GM12878 (cell line): Measurements from ENCODE around the gene PPME1. TPM values are rescaled to one million over a fixed set of nuclear protein-coding genes. Genes with fewer than 3 reads are reported as not detected.

Experiments
- ATAC-seq: fragments of 200-7000 bp; cut with Tn5 transposase; 3 replicates; pipeline ENCODE4 v1.9.1; 2020; ENCODE audit warnings: mild to moderate bottlenecking, moderate library complexity
- BruUV-seq: library from RNA; stranded (reverse); fragments of 400-500 nt; replicated peaks from 2 replicates; lab custom pipeline; 2021; lab: Mats Ljungman, UMichigan
- CTCF ChIA-PET: fragments of 300-600 bp; sonication (Branson Sonifier 250); formaldehyde crosslinking; extraction: SDS; loops from one replicate; lab custom pipeline; 2021; ENCODE audit warnings: inconsistent platforms; lab: Yijun Ruan, JAX
- POLR2A ChIA-PET: fragments of 350-600 bp; formaldehyde crosslinking; extraction: SDS; loops from one replicate; lab custom pipeline; 2021; ENCODE audit warnings: inconsistent platforms; lab: Charles Lee
- RAD21 ChIA-PET: fragments of 300-600 bp; sonication (Branson Sonifier 250); formaldehyde crosslinking; loops from one replicate; lab custom pipeline; 2023; ENCODE audit warnings: antibody characterized with exemption; ENCODE audit not compliant: unreplicated experiment; lab: Charles Lee
- SMC1A ChIA-PET: fragments of 300-600 bp; sonication (Branson Sonifier 250); formaldehyde crosslinking; loops from one replicate; lab custom pipeline; 2023; ENCODE audit not compliant: unreplicated experiment, uncharacterized antibody; lab: Charles Lee
- DNase-seq: peaks from one replicate; pipeline ENCODE4 v3.0.0-alpha.2; 2011; ENCODE audit warnings: low read depth, low spot score
- FAIRE-seq: peaks from 3 replicates; lab custom pipeline; 2011; peaks lifted over from hg19 to GRCh38; lab: Jason Lieb, UNC
- H2AFZ ChIP-seq: 2 replicates; pipeline ENCODE4 v1.6.0; 2011; ENCODE audit warnings: low read depth, low read length, control low read depth; ENCODE audit not compliant: control insufficient read depth
- H3K27ac ChIP-seq: 2 replicates; pipeline ENCODE4 v1.5.1; 2011; ENCODE audit warnings: control low read depth; ENCODE audit not compliant: control insufficient read depth, insufficient read depth
- H3K27me3 ChIP-seq, 2 experiments: replicated peaks in 1 of 2; 2 replicates each; pipeline versions ENCODE4 v1.6.0 to v1.6.1; 2011; ENCODE audit warnings: low read length in 1 of 2; ENCODE audit not compliant: control insufficient read depth in 2 of 2, insufficient read depth in 2 of 2
- H3K36me3 ChIP-seq, 2 experiments: 2 replicates each; pipeline ENCODE4 v1.5.1; 2011; ENCODE audit warnings: low read length in 1 of 2; ENCODE audit not compliant: control insufficient read depth in 2 of 2, insufficient read depth in 2 of 2
- H3K4me1 ChIP-seq: 2 replicates; pipeline ENCODE4 v1.6.1; 2011; ENCODE audit warnings: mild to moderate bottlenecking, low read length, moderate library complexity, mixed read lengths; ENCODE audit not compliant: control insufficient read depth, insufficient read depth
- H3K4me2 ChIP-seq: 2 replicates; pipeline ENCODE4 v1.6.0; 2011; ENCODE audit warnings: control low read depth; ENCODE audit not compliant: control insufficient read depth, insufficient read depth
- H3K4me3 ChIP-seq: fragments of 200-600 bp; sonication (generic); 2 replicates; pipeline ENCODE4 v1.5.1; 2016
- H3K79me2 ChIP-seq: 2 replicates; pipeline ENCODE4 v1.6.0; 2011; ENCODE audit warnings: low read length; ENCODE audit not compliant: control insufficient read depth, insufficient read depth
- H3K9ac ChIP-seq: 2 replicates; pipeline ENCODE4 v1.8.0; 2011; ENCODE audit warnings: low read length, control low read depth, mixed read lengths; ENCODE audit not compliant: control insufficient read depth, insufficient read depth
- H3K9me3 ChIP-seq: replicated peaks from 3 replicates; pipeline ENCODE4 v1.5.1; 2011; ENCODE audit warnings: mild to moderate bottlenecking, low read length; ENCODE audit not compliant: control insufficient read depth, insufficient read depth
- H4K20me1 ChIP-seq: 2 replicates; pipeline ENCODE4 v1.6.0; 2011; ENCODE audit not compliant: control insufficient read depth, insufficient read depth
- ATF3 ChIP-seq: IDR thresholded peaks from 2 replicates; pipeline ENCODE4 v1.6.1; 2011; ENCODE audit warnings: low read depth, mild to moderate bottlenecking, low read length, moderate library complexity, borderline replicate concordance; ENCODE audit errors: extremely low read depth
- BCLAF1 ChIP-seq: fragments of 450-650 bp; IDR thresholded peaks from 2 replicates; pipeline ENCODE4 v1.6.1; 2017; ENCODE audit warnings: antibody characterized with exemption, mild to moderate bottlenecking, moderate library complexity
- BHLHE40 ChIP-seq, 2 experiments: fragments of 450-650 bp in 1 of 2; IDR thresholded peaks; 2 replicates each; pipeline ENCODE4 v1.6.1; 2011 to 2017; ENCODE audit warnings: low read depth in 2 of 2, borderline replicate concordance in 1 of 2, improper control_type of control experiment in 1 of 2, low read length in 1 of 2, mild to moderate bottlenecking in 1 of 2
- CBFB ChIP-seq: IDR thresholded peaks from 2 replicates; pipeline ENCODE4 v1.6.1; 2016; ENCODE audit warnings: antibody characterized with exemption, low read depth
- CBX3 ChIP-seq: fragments of 200-600 bp; sonication (generic); IDR thresholded peaks from 2 replicates; pipeline ENCODE4 v1.6.1; 2016; ENCODE audit warnings: low read depth, borderline replicate concordance
- ETV6 ChIP-seq, 2 experiments: fragments of 450-650 bp in 1 of 2; IDR thresholded peaks in 1 of 2; conservative IDR thresholded peaks in 1 of 2; 2 replicates each; pipeline ENCODE4 v1.6.1; 2014; ENCODE audit warnings: antibody characterized with exemption in 1 of 2, borderline replicate concordance in 1 of 2, low read depth in 1 of 2, mild to moderate bottlenecking in 1 of 2, moderate library complexity in 1 of 2
- MLLT1 ChIP-seq: fragments of 450-650 bp; IDR thresholded peaks from 2 replicates; pipeline ENCODE4 v1.6.1; 2016; ENCODE audit warnings: mild to moderate bottlenecking
- NFYA ChIP-seq: IDR thresholded peaks from 2 replicates; pipeline ENCODE4 v1.6.1; 2011; ENCODE audit warnings: low read depth, mild to moderate bottlenecking, low read length, improper control_type of control experiment, borderline replicate concordance
- PAX8 ChIP-seq: fragments of 450-650 bp; IDR thresholded peaks from 2 replicates; pipeline ENCODE4 v1.6.1; 2017; ENCODE audit warnings: mild to moderate bottlenecking, moderate library complexity
- PKNOX1 ChIP-seq: fragments of 450-650 bp; IDR thresholded peaks from 2 replicates; pipeline ENCODE4 v1.6.1; 2016; ENCODE audit warnings: mild to moderate bottlenecking
- SP1 ChIP-seq: IDR thresholded peaks from one replicate; pipeline ENCODE4 v1.6.1; 2011; ENCODE audit warnings: low read depth, low read length
- TARDBP ChIP-seq: IDR thresholded peaks from 2 replicates; pipeline ENCODE4 v1.6.1; 2016; ENCODE audit warnings: borderline replicate concordance
- YBX1 ChIP-seq: fragments of 450-650 bp; IDR thresholded peaks from 2 replicates; pipeline ENCODE4 v1.6.1; 2016; ENCODE audit warnings: antibody characterized with exemption
- YY1 ChIP-seq: IDR thresholded peaks from 2 replicates; pipeline ENCODE4 v1.6.1; 2011; ENCODE audit warnings: low read depth, mild to moderate bottlenecking, low read length
- ZNF207 ChIP-seq: fragments of 450-650 bp; IDR thresholded peaks from 2 replicates; pipeline ENCODE4 v1.6.1; 2014; ENCODE audit warnings: antibody characterized with exemption, mild to moderate bottlenecking, borderline replicate concordance
- whole genome bisulfite sequencing: methylation state at CpG from one replicate; pipeline ENCODE4 v1.1.6; 2016; ENCODE audit warnings: low lambda C conversion rate; ENCODE audit not compliant: insufficient replicate concordance, insufficient coverage; ENCODE audit errors: missing lambda C conversion rate; 5-methylcytosine and 5-hydroxymethylcytosine counted together
- in situ Hi-C: fragments of 300-500 bp; cut with MboI; formaldehyde crosslinking; loops from 9 replicates; pipeline ENCODE4 v1.14.3; 2018; ENCODE audit warnings: mixed read lengths
- intact Hi-C: fragments of 100-400 bp; cut with micrococcal nuclease; formaldehyde crosslinking; loops from one replicate; pipeline ENCODE4 v1.14.2; 2022; ENCODE audit not compliant: unreplicated experiment
- polyA plus RNA-seq, 11 experiments: library from polyadenylated mRNA; depleted of rRNA in 4 of 11; unstranded in 6 of 11; stranded (reverse) in 5 of 11; fragments of >200 nt; fragmentation: Nextera tagmentation in 4 of 11; fragmentation: Illumina TruSeq in 1 of 11; extraction: Ambion mirVana in 4 of 11; extraction: Trizol in 1 of 11; gene quantifications; 1 replicate in 1 of 11; 2 replicates in 10 of 11; pipeline versions ENCODE4 v1.2.1 to v1.2.3, GENCODE V29; 2011 to 2016; ENCODE audit warnings: inconsistent platforms in 2 of 11, missing spikeins in 2 of 11, low read depth in 1 of 11
- total RNA-seq, 4 experiments: library from RNA; depleted of rRNA in 3 of 4; stranded (reverse); fragments of >200 nt in 3 of 4; fragmentation: Illumina TruSeq in 1 of 4; extraction: Trizol in 1 of 4; gene quantifications; 2 replicates each; pipeline versions ENCODE4 v1.2.1 to v1.2.3, GENCODE V29; 2013 to 2021

The PPME1 gene
- total and polyA plus RNA-seq, 10 of the 15 experiments (the other 5 are each of a cell fraction or from before 2014, with no cell fraction given), result 3.1 to 51.4 (median 20.8) TPM

GRCh38 chr11:74221816-74222215 is 50.7 kb downstream of the PPME1 start:
- intact Hi-C loops, result no loop called here
- Histone ChIP-seq H3K27me3 (no peaks in the 10 kb centered on the region), H2AFZ (no peak overlapping the region), H3K9ac (no peak overlapping the region), H3K4me2 (no peak overlapping the region), H3K27ac (no peak overlapping the region), H3K4me3 (no peak overlapping the region), H3K4me1 (no peaks in the 10 kb centered on the region), H3K79me2 (no peaks in the 10 kb centered on the region), H3K9me3 (peaks cover 2% of the 10 kb centered on the region; the same call in 2 of the 3 replicates), H4K20me1 (no peaks in the 10 kb centered on the region), H3K36me3 (no peaks in the 10 kb centered on the region)
- DNase-seq (no peak), FAIRE-seq (no peak), ATAC-seq (no peak)
- RAD21 ChIA-PET, result no interaction called here
- TF ChIP-seq TARDBP (no peak), CBFB (no peak), PAX8 (no peak), ATF3 (no peak), ZNF207 (no peak), SP1 (no peak), NFYA (no peak), BHLHE40 (IDR thresholded peaks at IDR 0.05; ENCODE audit: borderline replicate concordance in 1 of 2, low read depth in 2 of 2, low read length in 1 of 2) (no peak), BCLAF1 (no peak), CBX3 (no peak), MLLT1 (no peak), ETV6 (conservative IDR thresholded peaks at IDR 0.05 in 1 of 2, IDR thresholded peaks at IDR 0.05 in 1 of 2; ENCODE audit: borderline replicate concordance in 1 of 2, low read depth in 1 of 2) (no peak), PKNOX1 (no peak), YBX1 (no peak), YY1 (no peak)
- BruUV-seq, result no TSS peak
- SMC1A ChIA-PET, result no interaction called here
- WGBS, result 100% methylated on average over 1 of the region's 1 CpG
- CTCF ChIA-PET, result interaction anchor here (1.3 to 2.6 kb wide), 2 partner anchors 13 to 34 kb away, joined by 3 to 8 read pairs; no protein-coding TSS in a partner anchor
- POLR2A ChIA-PET, result no interaction called here
- in situ Hi-C loops, result no loop called here
